HEK293 (cell line): ENCODE data around the gene RPS29.

ENCODE experiments used
- CTCF ChIA-PET: fragments of 350-600 bp; formaldehyde crosslinking; extraction: SDS; loops from one replicate; lab custom pipeline; 2021; ENCODE audit warnings: antibody characterized with exemption; lab: Yijun Ruan, JAX
- POLR2A ChIA-PET: fragments of 300-600 bp; formaldehyde crosslinking; extraction: SDS; loops from one replicate; lab custom pipeline; 2020; ENCODE audit warnings: antibody characterized with exemption, inconsistent platforms; lab: Yijun Ruan, JAX
- H3K27ac ChIP-seq: fragments of 200-500 bp; sonication (Bioruptor generic); 2 replicates; pipeline ENCODE4 v1.5.1; 2014; ENCODE audit warnings: low read depth, low read length, control low read depth, inconsistent platforms; ENCODE audit errors: extremely low read depth
- H3K36me3 ChIP-seq, 2 experiments: fragments of 200-500 bp in 1 of 2; sonication (Bioruptor generic) in 1 of 2; 1 replicate in 1 of 2; 2 replicates in 1 of 2; pipeline ENCODE4 v1.5.1; 2014 to 2017; ENCODE audit warnings: inconsistent platforms in 2 of 2, low read length in 2 of 2; ENCODE audit not compliant: control insufficient read depth in 2 of 2, insufficient read depth in 1 of 2
- H3K4me1 ChIP-seq: fragments of 200-500 bp; sonication (Bioruptor generic); 2 replicates; pipeline ENCODE4 v1.5.1; 2014; ENCODE audit warnings: mild to moderate bottlenecking, low read length, inconsistent platforms; ENCODE audit not compliant: control insufficient read depth, insufficient read depth
- H3K4me3 ChIP-seq: 2 replicates; pipeline ENCODE4 v1.5.1; 2011; ENCODE audit warnings: low read depth, mild to moderate bottlenecking, control low read depth, low read length, moderate library complexity
- H3K9me3 ChIP-seq: fragments of 200-500 bp; sonication (Bioruptor generic); 2 replicates; pipeline ENCODE4 v1.5.1; 2014; ENCODE audit warnings: low read depth, low read length, inconsistent platforms; ENCODE audit not compliant: control insufficient read depth, insufficient read depth
- BCL11A ChIP-seq: fragments of 450-650 bp; formaldehyde crosslinking; IDR thresholded peaks from 2 replicates; pipeline ENCODE4 v1.5.1; 2016; ENCODE audit warnings: low read depth, missing biosample characterization, missing genetic modification characterization
- EGR2 ChIP-seq: fragments of 450-650 bp; formaldehyde crosslinking; IDR thresholded peaks from 2 replicates; pipeline ENCODE4 v1.5.1; 2016; ENCODE audit warnings: low read depth, missing biosample characterization, missing genetic modification characterization
- FEZF1 ChIP-seq: fragments of 450-650 bp; formaldehyde crosslinking; IDR thresholded peaks from 2 replicates; pipeline ENCODE4 v1.5.1; 2016; ENCODE audit warnings: missing biosample characterization, missing genetic modification characterization
- GFI1B ChIP-seq: fragments of 450-650 bp; formaldehyde crosslinking; IDR thresholded peaks from 2 replicates; pipeline ENCODE4 v1.5.1; 2016; ENCODE audit warnings: missing biosample characterization, missing genetic modification characterization
- GLI2 ChIP-seq: fragments of 450-650 bp; formaldehyde crosslinking; IDR thresholded peaks from 2 replicates; pipeline ENCODE4; 2017; ENCODE audit warnings: missing biosample characterization, missing genetic modification characterization, low read depth, borderline replicate concordance
- PBX3 ChIP-seq: sonication (generic); formaldehyde crosslinking; IDR thresholded peaks from 2 replicates; pipeline ENCODE4 v1.8.1; 2022; ENCODE audit warnings: mild to moderate bottlenecking, moderate library complexity, missing genetic modification reagents
- ZBTB1 ChIP-seq: fragments of 450-650 bp; formaldehyde crosslinking; IDR thresholded peaks from 2 replicates; pipeline ENCODE4 v1.5.1; 2016; ENCODE audit warnings: missing biosample characterization, missing genetic modification characterization
- ZBTB26 ChIP-seq: fragments of 450-650 bp; formaldehyde crosslinking; optimal IDR thresholded peaks from 2 replicates; pipeline ENCODE3; 2016; ENCODE audit warnings: missing biosample characterization, mild to moderate bottlenecking, missing genetic modification characterization
- ZNF132 ChIP-seq: fragments of 450-650 bp; formaldehyde crosslinking; IDR thresholded peaks from 2 replicates; pipeline ENCODE4 v1.5.1; 2017; ENCODE audit warnings: missing biosample characterization, missing genetic modification characterization, borderline replicate concordance
- ZNF2 ChIP-seq: fragments of 450-650 bp; formaldehyde crosslinking; IDR thresholded peaks from 2 replicates; pipeline ENCODE4 v1.5.1; 2016; ENCODE audit warnings: missing biosample characterization, missing genetic modification characterization
- ZNF214 ChIP-seq: fragments of 450-650 bp; formaldehyde crosslinking; IDR thresholded peaks from 2 replicates; pipeline ENCODE4 v1.5.1; 2017; ENCODE audit warnings: missing biosample characterization, mild to moderate bottlenecking, missing genetic modification characterization, borderline replicate concordance
- ZNF292 ChIP-seq: fragments of 450-650 bp; formaldehyde crosslinking; IDR thresholded peaks from 2 replicates; pipeline ENCODE4 v1.5.1; 2016; ENCODE audit warnings: low read depth, missing biosample characterization, missing genetic modification characterization, borderline replicate concordance
- ZNF302 ChIP-seq: fragments of 450-650 bp; formaldehyde crosslinking; IDR thresholded peaks from 2 replicates; pipeline ENCODE4 v1.5.1; 2016; ENCODE audit warnings: missing biosample characterization, missing genetic modification characterization, low read depth
- ZNF362 ChIP-seq: fragments of 450-650 bp; formaldehyde crosslinking; IDR thresholded peaks from 2 replicates; pipeline ENCODE4 v1.5.1; 2016; ENCODE audit warnings: missing biosample characterization, missing genetic modification characterization
- ZNF416 ChIP-seq: fragments of 450-650 bp; formaldehyde crosslinking; IDR thresholded peaks from 2 replicates; pipeline ENCODE4 v1.5.1; 2016; ENCODE audit warnings: missing biosample characterization, missing genetic modification characterization
- ZNF488 ChIP-seq: fragments of 450-650 bp; formaldehyde crosslinking; IDR thresholded peaks from 2 replicates; pipeline ENCODE4 v1.5.1; 2016; ENCODE audit warnings: missing biosample characterization, missing genetic modification characterization
- ZNF514 ChIP-seq: fragments of 450-650 bp; formaldehyde crosslinking; IDR thresholded peaks from 2 replicates; pipeline ENCODE4 v1.5.1; 2016; ENCODE audit warnings: missing biosample characterization, missing genetic modification characterization
- ZNF529 ChIP-seq: fragments of 450-650 bp; formaldehyde crosslinking; IDR thresholded peaks from 2 replicates; pipeline ENCODE4 v1.5.1; 2017; ENCODE audit warnings: missing genetic modification characterization, missing biosample characterization; ENCODE audit not compliant: insufficient replicate concordance
- ZNF548 ChIP-seq: fragments of 450-650 bp; formaldehyde crosslinking; IDR thresholded peaks from 2 replicates; pipeline ENCODE4 v1.5.1; 2016; ENCODE audit warnings: missing biosample characterization, missing genetic modification characterization
- ZNF555 ChIP-seq: fragments of 450-650 bp; formaldehyde crosslinking; conservative IDR thresholded peaks from 2 replicates; pipeline ENCODE4 v1.5.1; 2017; ENCODE audit warnings: missing biosample characterization, mild to moderate bottlenecking, missing genetic modification characterization, inconsistent platforms
- ZNF664 ChIP-seq: fragments of 450-650 bp; formaldehyde crosslinking; IDR thresholded peaks from 2 replicates; pipeline ENCODE4 v1.5.1; 2016; ENCODE audit warnings: missing biosample characterization, missing genetic modification characterization
- ZNF747 ChIP-seq: fragments of 450-650 bp; formaldehyde crosslinking; IDR thresholded peaks from 2 replicates; pipeline ENCODE4 v1.5.1; 2016; ENCODE audit warnings: missing biosample characterization, missing genetic modification characterization
- ZNF791 ChIP-seq: fragments of 450-650 bp; formaldehyde crosslinking; IDR thresholded peaks from 2 replicates; pipeline ENCODE4 v1.5.1; 2016; ENCODE audit warnings: missing biosample characterization, missing genetic modification characterization

The RPS29 gene

GRCh38 chr14:49553892-49554291 is 32.3 kb downstream of the RPS29 start:
- ChIA-PET POLR2A (no interaction called here), CTCF (interaction anchor here (0.7 to 7.1 kb wide), 6 partner anchors 16 to 211 kb away, joined by 3 to 71 read pairs (median 6); no protein-coding TSS in a partner anchor)

GRCh38 chr14:49553106-49553505 is 33.1 kb downstream of the RPS29 start:
- CTCF ChIA-PET = interaction anchor here (0.7 to 7.1 kb wide), 4 partner anchors 28 to 210 kb away, joined by 3 to 71 read pairs (median 6); no protein-coding TSS in a partner anchor
- no peak for TF ChIP-seq ZBTB1
- TF ChIP-seq ZNF555 (tag by site-specific recombination) = no peak
- TF ChIP-seq ZNF132 (tag by site-specific recombination) = no peak
- no peak for TF ChIP-seq GFI1B
- TF ChIP-seq ZNF529 = no peak
- H3K9me3 ChIP-seq = no peaks in the 10 kb centered on the region
- no peaks in the 10 kb centered on the region for H3K4me1 ChIP-seq
- H3K36me3 ChIP-seq = no peaks in the 10 kb centered on the region
- no peak overlapping the region for H3K4me3 ChIP-seq
- POLR2A ChIA-PET = no interaction called here
- no peak overlapping the region for H3K27ac ChIP-seq

More at GRCh38 chr14:49553892-49554291, 32.3 kb downstream of the RPS29 start:
- Histone ChIP-seq H3K4me3 (no peak overlapping the region), H3K27ac (no peak overlapping the region), H3K4me1 (no peaks in the 10 kb centered on the region)
- TF ChIP-seq GLI2 (no peak), ZNF362 (tag by site-specific recombination) (no peak), ZNF514 (tag by site-specific recombination) (no peak), FEZF1 (tag by site-specific recombination) (no peak), ZNF214 (tag by site-specific recombination) (no peak), EGR2 (no peak), ZNF488 (tag by site-specific recombination) (no peak), ZNF747 (no peak), ZNF416 (tag by site-specific recombination) (no peak), BCL11A (tag by site-specific recombination) (no peak), ZNF791 (tag by site-specific recombination) (no peak), ZNF548 (tag by site-specific recombination) (no peak), PBX3 (CRISPR knock-in tag) (no peak), ZNF2 (tag by site-specific recombination) (no peak), ZNF292 (tag by site-specific recombination) (no peak), ZNF664 (tag by site-specific recombination) (no peak), ZBTB26 (tag by site-specific recombination) (no peak), ZNF302 (tag by site-specific recombination) (no peak)
- TF ChIP-seq, all 188 proteins: peak for 0
- Histone ChIP-seq H3K36me3 (no peaks in the 10 kb centered on the region), H3K9me3 (no peaks in the 10 kb centered on the region)
